Ramos (cell line): ENCODE results near the gene CFAP54.
"Not testable (repeated sequence)": the region's sequence is repeated elsewhere in the genome, so short reads cannot be mapped to it uniquely, and the experiment has no call there.

ENCODE experiments used
- in situ Hi-C: fragments of 300-500 bp; cut with MboI; formaldehyde crosslinking; loops from one replicate; pipeline ENCODE4 v1.14.3; 2022; ENCODE audit warnings: low sequenced_read_pairs; ENCODE audit not compliant: unreplicated experiment

Gene CFAP54

GRCh38 chr12:96590970-96591369 lies 101.6 kb downstream of the CFAP54 start:
- in situ Hi-C loops: no loop called here

GRCh38 chr12:96604374-96604773 lies 115.0 kb downstream of the CFAP54 start:
- in situ Hi-C loops: not testable (repeated sequence)

- in situ Hi-C loops: no loop called here
Observed at GRCh38 chr12:96605684-96606083, 116.3 kb downstream of the CFAP54 start.

GRCh38 chr12:96606134-96606533 lies 116.8 kb downstream of the CFAP54 start:
- in situ Hi-C loops: no loop called here

GRCh38 chr12:96606644-96607043 lies 117.3 kb downstream of the CFAP54 start:
- in situ Hi-C loops: no loop called here

GRCh38 chr12:96617178-96617577 lies 127.8 kb downstream of the CFAP54 start:
- in situ Hi-C loops: no loop called here

GRCh38 chr12:96623155-96623554 lies 133.8 kb downstream of the CFAP54 start:
- in situ Hi-C loops: no loop called here

- in situ Hi-C loops: no loop called here
Observed at GRCh38 chr12:96623656-96624217, 134.4 kb downstream of the CFAP54 start.

GRCh38 chr12:96635844-96636243 lies 146.5 kb downstream of the CFAP54 start:
- in situ Hi-C loops: no loop called here

GRCh38 chr12:96636895-96637294 lies 147.5 kb downstream of the CFAP54 start:
- in situ Hi-C loops: no loop called here

GRCh38 chr12:96648923-96649322 lies 159.5 kb downstream of the CFAP54 start:
- in situ Hi-C loops: no loop called here

- in situ Hi-C loops: no loop called here
Observed at GRCh38 chr12:96652870-96653269, 163.5 kb downstream of the CFAP54 start.

GRCh38 chr12:96658075-96658474 lies 168.7 kb downstream of the CFAP54 start:
- in situ Hi-C loops: no loop called here

- in situ Hi-C loops: no loop called here
Observed at GRCh38 chr12:96669786-96670185, 180.4 kb downstream of the CFAP54 start.

- in situ Hi-C loops: no loop called here
Observed at GRCh38 chr12:96670334-96670899, 181.0 kb downstream of the CFAP54 start.

- in situ Hi-C loops: not testable (repeated sequence)
Observed at GRCh38 chr12:96675519-96675918, 186.1 kb downstream of the CFAP54 start.

- in situ Hi-C loops: no loop called here
Observed at GRCh38 chr12:96677363-96677762, 188.0 kb downstream of the CFAP54 start.

- in situ Hi-C loops: no loop called here
Observed at GRCh38 chr12:96687719-96688118, 198.3 kb downstream of the CFAP54 start.

GRCh38 chr12:96698521-96698920 lies 209.1 kb downstream of the CFAP54 start:
- in situ Hi-C loops: no loop called here

- in situ Hi-C loops: no loop called here
Observed at GRCh38 chr12:96698965-96699364, 209.6 kb downstream of the CFAP54 start.

GRCh38 chr12:96701856-96702255 lies 212.5 kb downstream of the CFAP54 start:
- in situ Hi-C loops: no loop called here

- in situ Hi-C loops: no loop called here
Observed at GRCh38 chr12:96710127-96710745, 220.9 kb downstream of the CFAP54 start.
